GM19240 (cell line): ENCODE results near the gene GDF2.

ENCODE experiments used
- DNase-seq: peaks from one replicate; pipeline ENCODE4 v3.0.0; 2011; ENCODE audit warnings: low spot score; ENCODE audit not compliant: insufficient read length

Gene GDF2

GRCh38 chr10:47322300-47323061 is at the start of gene GDF2:
Gene GDF2, plus strand, starts transcription at chr10:47322454. Its CDS starts 215 bp downstream, at chr10:47322669.
- DNase-seq, result no peak

GRCh38 chr10:47276071-47276470 is 46.2 kb upstream of the GDF2 start:
- no peak for DNase-seq

- no peak for DNase-seq
Observed at GRCh38 chr10:47276576-47277351, 45.5 kb upstream of the GDF2 start.

GRCh38 chr10:47277352-47278151 is 44.7 kb upstream of the GDF2 start:
- no peak for DNase-seq

- no peak for DNase-seq
Observed at GRCh38 chr10:47278152-47278473, 44.1 kb upstream of the GDF2 start.

- DNase-seq, result no peak
Observed at GRCh38 chr10:47278720-47279119, 43.5 kb upstream of the GDF2 start.

- no peak for DNase-seq
Observed at GRCh38 chr10:47279276-47279675, 43.0 kb upstream of the GDF2 start.

GRCh38 chr10:47282005-47282656 is 40.1 kb upstream of the GDF2 start:
- no peak for DNase-seq

- no peak for DNase-seq
Observed at GRCh38 chr10:47282657-47283018, 39.6 kb upstream of the GDF2 start.

GRCh38 chr10:47283101-47283630 is 39.1 kb upstream of the GDF2 start:
- DNase-seq, result no peak

- no peak for DNase-seq
Observed at GRCh38 chr10:47283848-47284247, 38.4 kb upstream of the GDF2 start.

- DNase-seq, result no peak
Observed at GRCh38 chr10:47285381-47286115, 36.7 kb upstream of the GDF2 start.

GRCh38 chr10:47286116-47286505 is 36.1 kb upstream of the GDF2 start:
- no peak for DNase-seq

- no peak for DNase-seq
Observed at GRCh38 chr10:47286591-47287315, 35.5 kb upstream of the GDF2 start.

- no peak for DNase-seq
Observed at GRCh38 chr10:47287365-47287802, 34.9 kb upstream of the GDF2 start.

GRCh38 chr10:47287805-47288204 is 34.4 kb upstream of the GDF2 start:
- DNase-seq, result no peak

- DNase-seq, result no peak
Observed at GRCh38 chr10:47288236-47288635, 34.0 kb upstream of the GDF2 start.

- no peak for DNase-seq
Observed at GRCh38 chr10:47288916-47289495, 33.2 kb upstream of the GDF2 start.

GRCh38 chr10:47289921-47290320 is 32.3 kb upstream of the GDF2 start:
- DNase-seq, result no peak

GRCh38 chr10:47290338-47290737 is 31.9 kb upstream of the GDF2 start:
- no peak for DNase-seq
